WTC11 (cell line): ENCODE data around the gene STPG3. TPM values are rescaled to one million over a fixed set of nuclear protein-coding genes. Genes with fewer than 3 reads are reported as not detected.
"Not testable (repeated sequence)": the region's sequence is repeated elsewhere in the genome, so short reads cannot be mapped to it uniquely, and the experiment has no call there.

Experiments
- ATAC-seq: fragments of 200-7000 bp; cut with Tn5 transposase; 2 replicates; pipeline ENCODE4 v1.10.0; 2021; ENCODE audit warnings: mild to moderate bottlenecking, moderate library complexity
- CTCF ChIA-PET: fragments of 300-600 bp; sonication (Branson Sonifier 250); formaldehyde crosslinking; loops from one replicate; lab custom pipeline; 2021; ENCODE audit warnings: antibody characterized with exemption; lab: Charles Lee
- POLR2A ChIA-PET: fragments of 350-600 bp; sonication (Branson Sonifier 250); formaldehyde crosslinking; loops from one replicate; lab custom pipeline; 2021; ENCODE audit warnings: antibody characterized with exemption; lab: Charles Lee
- DNase-seq: peaks from one replicate; pipeline ENCODE4 v3.0.0; 2021; ENCODE audit warnings: low spot score
- H3K27ac Mint-ChIP-seq: 2 replicates; pipeline ENCODE4 v1.8.0; 2021; ENCODE audit warnings: mixed read lengths
- H3K27me3 Mint-ChIP-seq: 2 replicates; pipeline ENCODE4 v1.8.0; 2021; ENCODE audit warnings: low read depth, mild to moderate bottlenecking, moderate library complexity, mixed read lengths
- H3K36me3 Mint-ChIP-seq: 2 replicates; pipeline ENCODE4 v1.8.0; 2021; ENCODE audit warnings: mixed read lengths
- H3K4me1 Mint-ChIP-seq: 2 replicates; pipeline ENCODE4 v1.8.0; 2022; ENCODE audit warnings: mixed read lengths
- H3K4me3 Mint-ChIP-seq: 2 replicates; pipeline ENCODE4 v1.8.0; 2021; ENCODE audit warnings: mild to moderate bottlenecking, moderate library complexity, mixed read lengths
- H3K9me3 Mint-ChIP-seq: 2 replicates; pipeline ENCODE4 v1.8.0; 2021; ENCODE audit warnings: mixed read lengths
- ATF1 ChIP-seq: sonication (generic); formaldehyde crosslinking; IDR thresholded peaks from 2 replicates; pipeline ENCODE4 v1.8.1; 2023; ENCODE audit warnings: mild to moderate bottlenecking, moderate library complexity, missing genetic modification reagents
- ETV6 ChIP-seq: sonication (generic); formaldehyde crosslinking; IDR thresholded peaks from 2 replicates; pipeline ENCODE4 v1.8.1; 2022; ENCODE audit warnings: mild to moderate bottlenecking, missing genetic modification reagents
- GRHL2 ChIP-seq: fragments of 250-450 bp; sonication (Bioruptor Pico); IDR thresholded peaks from 2 replicates; pipeline ENCODE4 v1.8.0; 2022; ENCODE audit warnings: mild to moderate bottlenecking, moderate library complexity; ENCODE audit not compliant: insufficient replicate concordance, severe bottlenecking
- JUN ChIP-seq: sonication (generic); formaldehyde crosslinking; IDR thresholded peaks from 2 replicates; pipeline ENCODE4 v1.8.0; 2023; ENCODE audit warnings: mild to moderate bottlenecking, missing genetic modification reagents
- TCF7 ChIP-seq: sonication (generic); formaldehyde crosslinking; IDR thresholded peaks from 2 replicates; pipeline ENCODE4 v1.8.0; 2022; ENCODE audit warnings: mild to moderate bottlenecking, low read depth, missing genetic modification reagents, moderate library complexity
- ZNF219 ChIP-seq: sonication (generic); formaldehyde crosslinking; IDR thresholded peaks from 2 replicates; pipeline ENCODE4 v1.8.0; 2023; ENCODE audit warnings: missing genetic modification reagents, mild to moderate bottlenecking, borderline replicate concordance
- ZNF263 ChIP-seq: sonication (generic); formaldehyde crosslinking; IDR thresholded peaks from 2 replicates; pipeline ENCODE4 v1.8.1; 2022; ENCODE audit warnings: low read depth, mild to moderate bottlenecking, moderate library complexity, missing genetic modification reagents
- ZNF396 ChIP-seq: fragments of 250-450 bp; sonication (Bioruptor Pico); IDR thresholded peaks from 2 replicates; pipeline ENCODE4 v1.8.0; 2021; ENCODE audit warnings: mild to moderate bottlenecking, moderate library complexity, borderline replicate concordance
- ZNF423 ChIP-seq: fragments of 250-450 bp; sonication (Bioruptor Pico); IDR thresholded peaks from 2 replicates; pipeline ENCODE4 v2.1.2; 2022; ENCODE audit warnings: mild to moderate bottlenecking, moderate library complexity
- total RNA-seq: library from RNA; stranded (reverse); gene quantifications from 3 replicates; pipeline ENCODE4 v1.2.3, GENCODE V29; 2021
- TF ChIP-seq, protein P1 (sequence below): fragments of 250-450 bp; sonication (Bioruptor Pico); IDR thresholded peaks from 2 replicates; pipeline ENCODE4 v1.9.0; 2021; ENCODE audit warnings: moderate library complexity, mild to moderate bottlenecking, inconsistent platforms, borderline replicate concordance
- TF ChIP-seq, protein P2 (sequence below): fragments of 250-450 bp; sonication (Bioruptor Pico); IDR thresholded peaks from 2 replicates; pipeline ENCODE4 v1.9.0; 2021; ENCODE audit warnings: mild to moderate bottlenecking
- TF ChIP-seq, protein P3 (sequence below): sonication (generic); formaldehyde crosslinking; IDR thresholded peaks from 2 replicates; pipeline ENCODE4 v1.8.1; 2022; ENCODE audit warnings: missing genetic modification reagents, borderline replicate concordance
- TF ChIP-seq, protein P4 (sequence below): sonication (generic); formaldehyde crosslinking; IDR thresholded peaks from 2 replicates; pipeline ENCODE4 v1.8.0; 2022; ENCODE audit warnings: missing genetic modification reagents
- TF ChIP-seq, protein P5 (sequence below): fragments of 200-600 bp; IDR thresholded peaks from 2 replicates; pipeline ENCODE4 v1.8.0; 2022; ENCODE audit warnings: antibody characterized with exemption
- TF ChIP-seq, protein P6 (sequence below): sonication (generic); formaldehyde crosslinking; IDR thresholded peaks from 2 replicates; pipeline ENCODE4 v1.8.1; 2023; ENCODE audit warnings: mild to moderate bottlenecking, missing genetic modification reagents, moderate library complexity

STPG3 gene
- total RNA-seq, 1 experiment from 2014 or later: 0.26 TPM

DNA sequence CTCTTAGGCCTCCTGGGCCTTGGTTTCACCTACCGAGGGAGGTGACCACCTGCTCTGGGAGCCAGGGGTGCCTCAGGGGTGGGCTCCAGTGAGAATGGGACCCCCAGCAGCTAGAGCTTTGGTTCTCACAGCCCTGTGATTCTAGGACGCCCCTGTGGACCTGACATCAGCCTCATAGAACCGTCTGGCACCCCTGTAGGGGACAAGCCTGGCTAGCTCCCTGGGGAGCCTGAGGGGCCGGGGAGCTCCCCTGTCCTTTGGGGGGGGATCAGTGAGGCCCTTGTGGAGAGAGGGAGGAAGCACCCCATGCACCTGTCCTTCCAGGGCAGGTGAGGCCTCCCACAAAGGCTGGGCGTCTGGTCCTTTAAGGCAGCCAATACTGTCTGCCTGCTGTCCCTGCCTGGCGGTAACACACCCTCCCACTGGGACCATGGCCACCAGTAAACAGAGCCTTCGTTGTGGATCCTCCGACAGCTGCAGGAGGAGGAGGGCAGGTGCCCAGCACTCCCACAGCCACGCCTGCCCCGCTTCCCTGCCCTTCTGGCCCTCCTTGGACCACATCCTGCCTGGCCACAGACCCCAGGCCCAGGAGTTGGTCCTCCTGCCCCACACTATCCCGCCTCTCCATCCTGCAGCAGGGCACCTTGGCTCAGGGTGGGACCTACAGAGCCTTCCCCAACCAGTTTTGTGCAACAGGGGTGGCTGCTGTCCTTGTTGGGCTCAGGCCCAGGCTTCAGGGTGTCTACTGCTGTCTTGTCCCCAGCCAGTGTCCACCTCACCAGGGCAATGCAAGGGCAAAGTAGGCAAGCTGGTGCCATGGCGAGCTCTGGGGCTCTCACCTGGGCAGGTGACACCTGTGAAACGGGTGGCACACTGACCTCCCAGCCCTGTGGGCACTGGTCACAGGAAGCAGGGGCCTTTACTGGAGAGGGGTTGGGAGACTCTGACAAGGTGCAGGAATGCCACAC lies 13.0 kb upstream of the STPG3 start:
- DNase-seq (no peak), ATAC-seq (no peak)
- Mint-ChIP-seq H3K4me1 (peaks cover 29% of the 10 kb centered on the region), H3K27me3 (no peaks in the 10 kb centered on the region), H3K4me3 (no peak overlapping the region), H3K36me3 (peaks cover 11% of the 10 kb centered on the region), H3K9me3 (no peaks in the 10 kb centered on the region), H3K27ac (no peak overlapping the region)
- CTCF ChIA-PET: interaction anchor here (0.6 to 4.6 kb wide), 21 partner anchors 9 to 290 kb away, joined by 3 to 143 read pairs (median 10); partner anchors contain the start of genes CYSRT1, LRRC26, MAN1B1 and NELFB
- no peak for TF ChIP-seq ZNF423 (CRISPR knock-in tag)
- TF ChIP-seq, protein P1, sequence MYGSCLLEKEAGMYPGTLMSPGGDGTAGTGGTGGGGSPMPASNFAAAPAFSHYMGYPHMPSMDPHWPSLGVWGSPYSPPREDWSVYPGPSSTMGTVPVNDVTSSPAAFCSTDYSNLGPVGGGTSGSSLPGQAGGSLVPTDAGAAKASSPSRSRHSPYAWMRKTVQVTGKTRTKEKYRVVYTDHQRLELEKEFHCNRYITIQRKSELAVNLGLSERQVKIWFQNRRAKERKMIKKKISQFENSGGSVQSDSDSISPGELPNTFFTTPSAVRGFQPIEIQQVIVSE (CRISPR knock-in tag): no peak
- TF ChIP-seq ETV6 (CRISPR knock-in tag): no peak
- TF ChIP-seq JUN (CRISPR knock-in tag): no peak
- no peak for TF ChIP-seq GRHL2
- TF ChIP-seq, protein P2, sequence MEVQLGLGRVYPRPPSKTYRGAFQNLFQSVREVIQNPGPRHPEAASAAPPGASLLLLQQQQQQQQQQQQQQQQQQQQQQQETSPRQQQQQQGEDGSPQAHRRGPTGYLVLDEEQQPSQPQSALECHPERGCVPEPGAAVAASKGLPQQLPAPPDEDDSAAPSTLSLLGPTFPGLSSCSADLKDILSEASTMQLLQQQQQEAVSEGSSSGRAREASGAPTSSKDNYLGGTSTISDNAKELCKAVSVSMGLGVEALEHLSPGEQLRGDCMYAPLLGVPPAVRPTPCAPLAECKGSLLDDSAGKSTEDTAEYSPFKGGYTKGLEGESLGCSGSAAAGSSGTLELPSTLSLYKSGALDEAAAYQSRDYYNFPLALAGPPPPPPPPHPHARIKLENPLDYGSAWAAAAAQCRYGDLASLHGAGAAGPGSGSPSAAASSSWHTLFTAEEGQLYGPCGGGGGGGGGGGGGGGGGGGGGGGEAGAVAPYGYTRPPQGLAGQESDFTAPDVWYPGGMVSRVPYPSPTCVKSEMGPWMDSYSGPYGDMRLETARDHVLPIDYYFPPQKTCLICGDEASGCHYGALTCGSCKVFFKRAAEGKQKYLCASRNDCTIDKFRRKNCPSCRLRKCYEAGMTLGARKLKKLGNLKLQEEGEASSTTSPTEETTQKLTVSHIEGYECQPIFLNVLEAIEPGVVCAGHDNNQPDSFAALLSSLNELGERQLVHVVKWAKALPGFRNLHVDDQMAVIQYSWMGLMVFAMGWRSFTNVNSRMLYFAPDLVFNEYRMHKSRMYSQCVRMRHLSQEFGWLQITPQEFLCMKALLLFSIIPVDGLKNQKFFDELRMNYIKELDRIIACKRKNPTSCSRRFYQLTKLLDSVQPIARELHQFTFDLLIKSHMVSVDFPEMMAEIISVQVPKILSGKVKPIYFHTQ: no peak
- TF ChIP-seq, protein P3, sequence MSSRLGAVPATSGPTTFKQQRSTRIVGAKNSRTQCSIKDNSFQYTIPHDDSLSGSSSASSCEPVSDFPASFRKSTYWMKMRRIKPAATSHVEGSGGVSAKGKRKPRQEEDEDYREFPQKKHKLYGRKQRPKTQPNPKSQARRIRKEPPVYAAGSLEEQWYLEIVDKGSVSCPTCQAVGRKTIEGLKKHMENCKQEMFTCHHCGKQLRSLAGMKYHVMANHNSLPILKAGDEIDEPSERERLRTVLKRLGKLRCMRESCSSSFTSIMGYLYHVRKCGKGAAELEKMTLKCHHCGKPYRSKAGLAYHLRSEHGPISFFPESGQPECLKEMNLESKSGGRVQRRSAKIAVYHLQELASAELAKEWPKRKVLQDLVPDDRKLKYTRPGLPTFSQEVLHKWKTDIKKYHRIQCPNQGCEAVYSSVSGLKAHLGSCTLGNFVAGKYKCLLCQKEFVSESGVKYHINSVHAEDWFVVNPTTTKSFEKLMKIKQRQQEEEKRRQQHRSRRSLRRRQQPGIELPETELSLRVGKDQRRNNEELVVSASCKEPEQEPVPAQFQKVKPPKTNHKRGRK (CRISPR knock-in tag): no peak
- POLR2A ChIA-PET: interaction anchor here (0.6 kb wide), 1 partner anchor 153 kb away, joined by 3 read pairs; no protein-coding TSS in a partner anchor

DNA sequence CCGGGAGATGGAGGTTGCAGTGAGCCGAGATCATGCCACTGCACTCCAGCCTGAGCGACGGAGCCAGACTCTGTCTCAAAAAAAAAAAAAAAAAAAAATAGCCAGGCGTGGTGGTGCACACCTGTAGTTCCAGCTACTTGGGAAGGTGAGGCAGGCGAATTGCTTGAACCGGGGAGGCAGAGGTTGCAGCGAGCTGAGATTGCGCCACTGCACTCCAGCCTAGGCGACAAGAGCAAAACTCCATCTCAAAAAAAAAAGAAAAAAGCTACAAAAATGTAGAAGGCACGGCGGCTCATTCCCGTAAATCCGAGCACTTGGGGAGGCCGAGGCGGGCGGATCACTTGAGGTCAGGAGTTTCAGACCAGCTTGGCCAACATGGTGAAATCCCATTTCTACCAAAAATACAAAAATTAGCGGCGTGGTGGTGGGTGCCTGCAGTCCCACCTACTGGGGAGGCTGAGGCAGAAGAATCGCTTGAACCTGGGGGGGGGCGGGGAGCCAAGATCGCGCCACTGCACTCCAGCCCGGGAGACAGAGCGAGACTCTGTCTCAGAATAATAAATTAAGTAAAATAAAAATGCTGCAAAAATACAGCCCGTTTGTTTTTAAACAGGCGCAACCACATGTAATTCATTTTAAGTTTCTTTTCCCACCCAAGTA lies 11.4 kb upstream of the STPG3 start:
- DNase-seq, H3K9me3 Mint-ChIP-seq, ATAC-seq, H3K27me3 Mint-ChIP-seq, H3K27ac Mint-ChIP-seq: not testable (repeated sequence)
- peaks cover 44% of the 10 kb centered on the region for H3K4me1 Mint-ChIP-seq
- ChIA-PET POLR2A (interaction anchor here (1.1 to 1.8 kb wide), 8 partner anchors 12 to 110 kb away, joined by 3 to 30 read pairs (median 7); partner anchors contain the start of genes NELFB, NRARP, RNF224 and STPG3), CTCF (interaction anchor here (0.7 to 2.4 kb wide), 17 partner anchors 12 to 204 kb away, joined by 3 to 14 read pairs (median 4); partner anchors contain the start of genes EXD3, MAN1B1, NOXA1 and RNF224)
- peak overlapping the region; percentile 73 for H3K4me3 Mint-ChIP-seq
- H3K36me3 Mint-ChIP-seq: peaks cover 20% of the 10 kb centered on the region

DNA sequence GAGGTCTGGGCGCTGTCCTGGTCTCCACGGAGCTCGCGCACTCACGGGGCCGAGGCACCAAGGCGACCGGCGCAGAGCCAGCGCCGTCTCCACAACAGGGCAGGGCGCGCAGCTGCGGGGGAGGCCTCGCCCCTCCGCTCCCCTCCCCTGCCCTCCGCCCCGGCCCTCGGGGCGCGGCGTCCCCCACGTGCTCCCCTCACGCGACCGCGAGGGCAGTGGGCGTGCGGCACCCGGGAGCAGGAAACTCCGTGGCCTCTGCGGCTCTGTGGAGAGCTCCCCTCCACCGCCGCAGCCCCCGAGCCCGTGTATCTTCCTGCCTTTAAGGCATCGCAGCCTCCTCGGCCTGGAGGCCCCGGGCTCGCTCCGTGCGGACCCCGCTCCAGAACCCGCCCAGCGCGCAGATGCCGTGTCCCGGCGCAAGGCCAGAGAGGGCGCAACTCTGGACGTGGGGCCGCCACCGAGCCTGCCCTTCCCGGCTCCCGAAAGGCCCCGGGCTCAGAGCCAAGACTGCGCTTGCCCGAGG lies 10.7 kb upstream of the STPG3 start:
- POLR2A ChIA-PET: interaction anchor here (0.6 to 1.8 kb wide), 29 partner anchors 13 to 652 kb away, joined by 3 to 30 read pairs (median 4); partner anchors contain the start of genes LRRC26, MAN1B1, NELFB and NRARP
- TF ChIP-seq ZNF396 (CRISPR knock-in tag): no peak
- peak; percentile 76; the same call in 1 of the 2 replicates for TF ChIP-seq ATF1 (CRISPR knock-in tag)
- no peak for TF ChIP-seq TCF7 (CRISPR knock-in tag)
- TF ChIP-seq, protein P4, sequence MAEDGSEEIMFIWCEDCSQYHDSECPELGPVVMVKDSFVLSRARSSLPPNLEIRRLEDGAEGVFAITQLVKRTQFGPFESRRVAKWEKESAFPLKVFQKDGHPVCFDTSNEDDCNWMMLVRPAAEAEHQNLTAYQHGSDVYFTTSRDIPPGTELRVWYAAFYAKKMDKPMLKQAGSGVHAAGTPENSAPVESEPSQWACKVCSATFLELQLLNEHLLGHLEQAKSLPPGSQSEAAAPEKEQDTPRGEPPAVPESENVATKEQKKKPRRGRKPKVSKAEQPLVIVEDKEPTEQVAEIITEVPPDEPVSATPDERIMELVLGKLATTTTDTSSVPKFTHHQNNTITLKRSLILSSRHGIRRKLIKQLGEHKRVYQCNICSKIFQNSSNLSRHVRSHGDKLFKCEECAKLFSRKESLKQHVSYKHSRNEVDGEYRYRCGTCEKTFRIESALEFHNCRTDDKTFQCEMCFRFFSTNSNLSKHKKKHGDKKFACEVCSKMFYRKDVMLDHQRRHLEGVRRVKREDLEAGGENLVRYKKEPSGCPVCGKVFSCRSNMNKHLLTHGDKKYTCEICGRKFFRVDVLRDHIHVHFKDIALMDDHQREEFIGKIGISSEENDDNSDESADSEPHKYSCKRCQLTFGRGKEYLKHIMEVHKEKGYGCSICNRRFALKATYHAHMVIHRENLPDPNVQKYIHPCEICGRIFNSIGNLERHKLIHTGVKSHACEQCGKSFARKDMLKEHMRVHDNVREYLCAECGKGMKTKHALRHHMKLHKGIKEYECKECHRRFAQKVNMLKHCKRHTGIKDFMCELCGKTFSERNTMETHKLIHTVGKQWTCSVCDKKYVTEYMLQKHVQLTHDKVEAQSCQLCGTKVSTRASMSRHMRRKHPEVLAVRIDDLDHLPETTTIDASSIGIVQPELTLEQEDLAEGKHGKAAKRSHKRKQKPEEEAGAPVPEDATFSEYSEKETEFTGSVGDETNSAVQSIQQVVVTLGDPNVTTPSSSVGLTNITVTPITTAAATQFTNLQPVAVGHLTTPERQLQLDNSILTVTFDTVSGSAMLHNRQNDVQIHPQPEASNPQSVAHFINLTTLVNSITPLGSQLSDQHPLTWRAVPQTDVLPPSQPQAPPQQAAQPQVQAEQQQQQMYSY (CRISPR knock-in tag): no peak
- TF ChIP-seq, protein P5, sequence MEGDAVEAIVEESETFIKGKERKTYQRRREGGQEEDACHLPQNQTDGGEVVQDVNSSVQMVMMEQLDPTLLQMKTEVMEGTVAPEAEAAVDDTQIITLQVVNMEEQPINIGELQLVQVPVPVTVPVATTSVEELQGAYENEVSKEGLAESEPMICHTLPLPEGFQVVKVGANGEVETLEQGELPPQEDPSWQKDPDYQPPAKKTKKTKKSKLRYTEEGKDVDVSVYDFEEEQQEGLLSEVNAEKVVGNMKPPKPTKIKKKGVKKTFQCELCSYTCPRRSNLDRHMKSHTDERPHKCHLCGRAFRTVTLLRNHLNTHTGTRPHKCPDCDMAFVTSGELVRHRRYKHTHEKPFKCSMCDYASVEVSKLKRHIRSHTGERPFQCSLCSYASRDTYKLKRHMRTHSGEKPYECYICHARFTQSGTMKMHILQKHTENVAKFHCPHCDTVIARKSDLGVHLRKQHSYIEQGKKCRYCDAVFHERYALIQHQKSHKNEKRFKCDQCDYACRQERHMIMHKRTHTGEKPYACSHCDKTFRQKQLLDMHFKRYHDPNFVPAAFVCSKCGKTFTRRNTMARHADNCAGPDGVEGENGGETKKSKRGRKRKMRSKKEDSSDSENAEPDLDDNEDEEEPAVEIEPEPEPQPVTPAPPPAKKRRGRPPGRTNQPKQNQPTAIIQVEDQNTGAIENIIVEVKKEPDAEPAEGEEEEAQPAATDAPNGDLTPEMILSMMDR: no peak
- TF ChIP-seq ZNF219 (CRISPR knock-in tag): peak; percentile 75; the same call in 1 of the 2 replicates
- peak; percentile 37; the same call in 1 of the 2 replicates for TF ChIP-seq ZNF263 (CRISPR knock-in tag)
- TF ChIP-seq ZNF423 (CRISPR knock-in tag): no peak
- TF ChIP-seq, protein P6, sequence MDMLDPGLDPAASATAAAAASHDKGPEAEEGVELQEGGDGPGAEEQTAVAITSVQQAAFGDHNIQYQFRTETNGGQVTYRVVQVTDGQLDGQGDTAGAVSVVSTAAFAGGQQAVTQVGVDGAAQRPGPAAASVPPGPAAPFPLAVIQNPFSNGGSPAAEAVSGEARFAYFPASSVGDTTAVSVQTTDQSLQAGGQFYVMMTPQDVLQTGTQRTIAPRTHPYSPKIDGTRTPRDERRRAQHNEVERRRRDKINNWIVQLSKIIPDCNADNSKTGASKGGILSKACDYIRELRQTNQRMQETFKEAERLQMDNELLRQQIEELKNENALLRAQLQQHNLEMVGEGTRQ (CRISPR knock-in tag): no peak

More for the DNA sequence above, 10.7 kb upstream of the STPG3 start:
- Mint-ChIP-seq H3K4me1 (peaks cover 40% of the 10 kb centered on the region), H3K27ac (no peak overlapping the region), H3K36me3 (peaks cover 20% of the 10 kb centered on the region), H3K4me3 (peak overlapping the region; percentile 73), H3K9me3 (no peaks in the 10 kb centered on the region), H3K27me3 (no peaks in the 10 kb centered on the region)
- CTCF ChIA-PET: interaction anchor here (0.7 to 2.4 kb wide), 29 partner anchors 11 to 211 kb away, joined by 3 to 14 read pairs (median 4); partner anchors contain the start of genes CYSRT1, EXD3, MAN1B1 and NOXA1
- DNase-seq (peak; percentile 38), ATAC-seq (no peak)
